ENCODE data around the gene ZHX3.

DNA sequence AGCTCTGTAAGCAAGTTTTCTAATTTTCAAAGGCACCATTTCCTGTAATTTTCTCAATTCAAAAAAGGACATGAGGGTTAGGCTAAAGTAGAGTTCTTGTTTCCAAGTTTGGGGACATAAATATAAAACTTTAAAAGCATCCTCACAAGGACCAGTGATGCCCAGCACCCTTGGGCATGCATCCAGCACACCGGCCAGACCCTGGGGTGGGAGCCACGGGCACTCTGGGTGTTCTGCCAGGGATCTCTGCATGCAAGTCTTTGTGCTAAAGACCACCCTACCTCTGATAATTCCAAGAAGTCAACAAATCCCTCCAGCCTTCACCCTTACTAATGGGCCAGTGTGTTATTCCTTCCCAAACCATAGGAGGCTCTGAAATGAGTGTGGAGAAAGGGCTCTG, 133.7 kb downstream of the ZHX3 start:
- TF ChIP-seq, protein P1, sequence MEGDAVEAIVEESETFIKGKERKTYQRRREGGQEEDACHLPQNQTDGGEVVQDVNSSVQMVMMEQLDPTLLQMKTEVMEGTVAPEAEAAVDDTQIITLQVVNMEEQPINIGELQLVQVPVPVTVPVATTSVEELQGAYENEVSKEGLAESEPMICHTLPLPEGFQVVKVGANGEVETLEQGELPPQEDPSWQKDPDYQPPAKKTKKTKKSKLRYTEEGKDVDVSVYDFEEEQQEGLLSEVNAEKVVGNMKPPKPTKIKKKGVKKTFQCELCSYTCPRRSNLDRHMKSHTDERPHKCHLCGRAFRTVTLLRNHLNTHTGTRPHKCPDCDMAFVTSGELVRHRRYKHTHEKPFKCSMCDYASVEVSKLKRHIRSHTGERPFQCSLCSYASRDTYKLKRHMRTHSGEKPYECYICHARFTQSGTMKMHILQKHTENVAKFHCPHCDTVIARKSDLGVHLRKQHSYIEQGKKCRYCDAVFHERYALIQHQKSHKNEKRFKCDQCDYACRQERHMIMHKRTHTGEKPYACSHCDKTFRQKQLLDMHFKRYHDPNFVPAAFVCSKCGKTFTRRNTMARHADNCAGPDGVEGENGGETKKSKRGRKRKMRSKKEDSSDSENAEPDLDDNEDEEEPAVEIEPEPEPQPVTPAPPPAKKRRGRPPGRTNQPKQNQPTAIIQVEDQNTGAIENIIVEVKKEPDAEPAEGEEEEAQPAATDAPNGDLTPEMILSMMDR (IDR thresholded peaks at IDR 0.05), result no peak
- no peak for TF ChIP-seq POLR2A (IDR thresholded peaks at IDR 0.05)
